GM06990 (cell line): ENCODE measurements around the gene PLXNA1.

ENCODE experiments used
- DNase-seq: peaks from one replicate; pipeline ENCODE4 v3.0.0-alpha.2; 2011; ENCODE audit not compliant: insufficient read length; ENCODE audit errors: extremely low read depth
- H3K27me3 ChIP-seq: replicated peaks from 2 replicates; pipeline ENCODE4 v1.6.0; 2011; ENCODE audit warnings: low read length; ENCODE audit not compliant: control insufficient read depth, insufficient read depth
- H3K36me3 ChIP-seq: 2 replicates; pipeline ENCODE4 v1.5.1; 2011; ENCODE audit warnings: low read length; ENCODE audit not compliant: control insufficient read depth, insufficient read depth
- H3K4me3 ChIP-seq: replicated peaks from 2 replicates; pipeline ENCODE4 v1.5.1; 2011; ENCODE audit warnings: low read depth, mild to moderate bottlenecking, control low read depth, low read length
- CTCF ChIP-seq: IDR thresholded peaks from 2 replicates; pipeline ENCODE4 v1.5.1; 2011; ENCODE audit warnings: low read length, control low read depth, mild to moderate bottlenecking, inconsistent platforms; ENCODE audit not compliant: insufficient read depth, poor library complexity, severe bottlenecking

PLXNA1 gene

GRCh38 chr3:126941721-126942270 is 41.1 kb upstream of the PLXNA1 start:
- no peak for DNase-seq
- Histone ChIP-seq H3K36me3 (no peaks in the 10 kb centered on the region), H3K27me3 (no peaks in the 10 kb centered on the region), H3K4me3 (no peak overlapping the region)
- TF ChIP-seq CTCF: no peak

GRCh38 chr3:126944089-126944965 is 38.6 kb upstream of the PLXNA1 start:
- no peak for TF ChIP-seq CTCF
- DNase-seq: no peak
- Histone ChIP-seq H3K36me3 (no peaks in the 10 kb centered on the region), H3K27me3 (no peaks in the 10 kb centered on the region), H3K4me3 (no peak overlapping the region)

GRCh38 chr3:126945171-126945721 is 37.7 kb upstream of the PLXNA1 start:
- no peak overlapping the region for H3K4me3 ChIP-seq
- no peak for DNase-seq
- H3K27me3 ChIP-seq: no peaks in the 10 kb centered on the region
- H3K36me3 ChIP-seq: no peaks in the 10 kb centered on the region
- peak; percentile 20 for TF ChIP-seq CTCF

- H3K27me3 ChIP-seq: no peaks in the 10 kb centered on the region
- H3K4me3 ChIP-seq: no peak overlapping the region
- no peak for DNase-seq
- no peaks in the 10 kb centered on the region for H3K36me3 ChIP-seq
- no peak for TF ChIP-seq CTCF
Measured at GRCh38 chr3:126945891-126946290, 37.0 kb upstream of the PLXNA1 start.

GRCh38 chr3:126946405-126946804 is 36.5 kb upstream of the PLXNA1 start:
- no peak for TF ChIP-seq CTCF
- no peak overlapping the region for H3K4me3 ChIP-seq
- no peak for DNase-seq
- no peaks in the 10 kb centered on the region for H3K36me3 ChIP-seq
- no peaks in the 10 kb centered on the region for H3K27me3 ChIP-seq
